Left renal pelvis (tissue), 4 donors: ENCODE results near the gene MYO1C. TPM values are rescaled to one million over a fixed set of nuclear protein-coding genes. Genes with fewer than 3 reads are reported as not detected.
"Not testable (repeated sequence)": the region's sequence is repeated elsewhere in the genome, so short reads cannot be mapped to it uniquely, and the experiment has no call there.

ENCODE experiments used
- DNase-seq, 4 donors: peaks; one replicate each; pipeline ENCODE4 v3.0.0-alpha.2; 2013; ENCODE audit warnings: low read depth in 4 of 4, low spot score in 3 of 4
- polyA plus RNA-seq, 4 donors: library from polyadenylated mRNA; unstranded; fragments of 120-200 nt; gene quantifications; one replicate each; pipeline ENCODE4 v1.2.1, GENCODE V29; 2013; ENCODE audit not compliant: insufficient read length in 4 of 4

The MYO1C gene
- polyA plus RNA-seq, 4 donors, result 67.3 to 79.2 (median 74.3) TPM

- DNase-seq, result no peak
Observed at GRCh38 chr17:1467258-1467657, 25.2 kb downstream of the MYO1C start.

DNA sequence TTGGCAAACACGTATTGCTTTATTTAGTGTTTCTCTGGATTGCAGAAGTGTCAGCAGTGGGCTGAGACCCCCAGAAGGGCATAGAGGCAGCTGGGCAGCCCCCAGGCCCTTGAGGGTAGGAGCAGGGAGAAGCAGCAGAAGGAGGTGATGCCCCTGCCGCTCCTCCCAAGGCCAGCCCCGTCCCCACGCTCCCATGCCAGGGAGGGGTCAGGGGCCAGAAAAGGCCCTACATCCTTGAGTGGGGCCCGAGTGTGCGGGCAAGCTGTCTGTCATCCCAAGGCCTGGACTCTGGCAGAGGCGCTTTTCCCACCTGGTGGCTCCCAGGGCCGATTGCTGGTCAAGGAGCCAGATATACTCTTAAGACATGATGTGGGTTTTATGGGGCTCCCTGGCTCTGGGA is 28.3 kb downstream of the MYO1C start:
- no peak for DNase-seq

- DNase-seq, result no peak
Observed at GRCh38 chr17:1462164-1463112, 30.0 kb downstream of the MYO1C start.

- DNase-seq, result no peak
Observed at GRCh38 chr17:1461198-1461944, 31.1 kb downstream of the MYO1C start.

DNA sequence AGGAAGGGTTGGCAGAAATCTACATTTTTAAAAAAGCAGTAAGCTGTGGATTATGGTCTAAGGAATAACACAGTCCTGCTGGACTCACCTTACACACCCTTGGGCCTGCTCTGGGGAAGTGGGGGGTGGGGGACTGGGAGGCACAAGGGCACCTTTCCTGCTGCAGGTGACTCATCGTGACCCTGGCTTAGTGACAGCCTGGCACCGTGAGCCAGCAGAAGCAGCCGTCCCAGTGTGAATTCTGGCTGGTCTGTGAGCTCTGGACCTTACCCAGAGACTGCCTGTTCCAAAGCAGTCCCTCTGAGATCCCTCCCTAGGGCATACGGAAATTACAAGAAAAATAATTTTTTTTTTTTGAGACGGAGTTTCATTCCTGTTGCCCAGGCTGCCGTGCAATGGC is 32.3 kb downstream of the MYO1C start:
- DNase-seq, result no peak

DNA sequence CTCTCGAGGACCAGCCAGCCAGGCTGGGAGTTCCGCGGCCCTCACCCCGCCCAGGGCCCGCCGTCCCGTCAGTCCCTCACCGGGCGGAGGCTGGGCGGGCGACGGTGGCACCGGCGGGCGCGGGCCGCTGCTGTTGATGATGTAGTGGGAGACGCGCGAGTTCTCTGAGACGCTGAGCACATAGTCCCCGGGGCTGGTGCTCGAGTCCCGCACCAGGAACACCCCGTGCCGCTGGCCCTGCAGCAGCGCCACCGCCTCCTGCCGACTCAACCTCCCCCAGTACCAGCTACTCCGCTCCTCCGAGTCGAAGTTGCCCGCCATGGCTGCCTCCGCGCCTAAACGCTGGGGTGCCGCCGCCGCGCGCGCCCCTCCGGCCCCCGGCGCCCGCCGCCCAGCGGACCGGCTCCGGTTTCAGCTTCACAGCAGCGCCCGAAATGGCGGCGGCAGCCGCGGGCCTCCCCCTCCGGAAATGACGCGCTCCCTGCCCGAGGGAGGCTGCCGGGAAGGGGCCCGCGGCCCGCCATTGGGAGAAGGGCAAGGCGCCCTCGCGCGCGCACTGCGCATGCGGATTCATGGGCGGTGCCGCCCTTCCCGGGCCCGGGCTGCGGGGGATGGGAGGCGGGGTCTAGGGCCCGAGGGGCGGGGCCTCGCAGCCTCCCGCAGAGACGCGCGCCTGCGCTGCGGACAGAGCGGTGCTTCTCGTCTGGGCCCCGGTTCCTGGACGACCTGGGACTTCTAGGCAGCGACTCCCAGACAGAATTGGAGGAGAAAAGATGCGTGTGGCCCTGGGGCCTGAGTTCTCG is 36.5 kb downstream of the MYO1C start, which contains the start of gene CRK:
Gene CRK, minus strand, starts transcription at position 436 of the 803 bp plus-strand sequence. Its CDS starts 115 bp downstream, at position 321.
- peak; percentile 92 to 95 (median 94) for DNase-seq

DNA sequence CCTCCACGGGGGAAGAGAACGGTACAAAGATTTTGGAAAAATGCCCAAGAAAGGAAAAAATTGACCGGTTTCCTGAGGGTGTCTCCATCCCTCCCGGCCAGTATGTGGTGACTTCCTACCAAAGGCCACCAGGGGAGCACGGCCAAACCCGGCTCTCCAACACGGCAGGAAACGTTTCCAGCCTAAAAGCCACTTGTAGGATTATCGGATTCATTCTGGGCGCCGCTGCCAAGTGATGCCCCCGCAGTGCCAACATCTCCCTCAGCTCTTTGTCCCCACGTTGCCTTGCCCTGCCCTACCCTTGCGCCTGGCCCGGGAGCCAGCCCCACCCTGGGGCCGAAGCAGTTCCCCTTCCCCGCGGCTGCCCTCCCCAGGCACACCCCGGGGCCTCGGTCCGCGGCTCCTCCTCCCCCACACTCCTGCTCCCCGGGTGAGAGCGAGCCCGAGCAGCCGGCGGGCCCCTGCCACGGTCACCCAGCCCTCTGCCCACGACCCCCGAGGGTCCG is 37.1 kb downstream of the MYO1C start:
- DNase-seq, result peak in 1 of 4 donors; percentile 48

GRCh38 chr17:1454541-1454940 is 37.9 kb downstream of the MYO1C start:
- DNase-seq, result no peak

DNA sequence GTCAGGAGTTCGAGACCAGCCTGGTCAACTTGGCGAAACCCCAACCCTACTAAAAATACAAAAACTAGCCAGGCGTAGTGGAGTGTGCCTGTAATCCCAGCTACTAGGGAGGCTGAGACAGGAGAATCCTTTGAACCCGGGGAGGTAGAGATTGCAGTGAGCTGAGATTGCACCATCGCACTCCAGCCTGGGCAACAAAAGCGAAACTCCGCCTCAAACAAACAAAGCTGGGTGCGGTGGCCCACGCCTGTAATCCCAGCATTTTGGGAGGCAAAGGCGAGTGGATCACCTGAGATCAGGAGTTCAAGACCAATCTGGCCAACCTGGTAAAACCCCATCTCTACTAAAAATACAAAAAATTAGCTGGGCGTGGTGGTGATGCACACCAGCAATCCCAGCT is 38.8 kb downstream of the MYO1C start:
- DNase-seq, result not testable (repeated sequence)

- DNase-seq, result no peak
Observed at GRCh38 chr17:1452836-1453235, 39.6 kb downstream of the MYO1C start.

GRCh38 chr17:1450261-1450660 is 42.2 kb downstream of the MYO1C start:
- DNase-seq, result not testable (repeated sequence)

DNA sequence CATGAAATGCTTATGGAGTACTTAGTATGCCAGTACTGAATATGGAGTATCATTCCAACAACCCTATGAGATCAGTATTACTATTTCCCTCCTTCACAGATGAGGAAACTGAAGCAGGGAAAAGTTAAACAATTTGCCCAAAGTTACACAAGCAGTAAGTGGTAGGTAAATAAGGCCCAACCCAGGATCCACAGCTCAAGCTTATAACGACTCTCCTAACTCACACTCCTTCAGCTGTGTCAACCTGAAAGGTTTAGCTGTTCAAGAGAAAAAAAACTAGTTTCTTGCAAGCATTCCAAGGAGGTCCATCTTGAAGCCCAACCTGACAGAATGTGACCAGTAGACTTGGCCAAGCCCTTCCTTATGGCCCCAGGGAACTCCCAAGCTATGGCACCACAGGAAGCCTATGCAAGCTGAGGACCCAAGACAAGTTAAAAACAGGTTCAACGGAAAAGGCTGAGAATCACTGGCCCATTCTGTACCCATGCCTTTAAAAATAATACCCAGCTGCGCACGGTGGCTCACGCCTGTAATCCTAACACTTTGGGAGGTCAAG is 43.0 kb downstream of the MYO1C start:
- DNase-seq, result no peak

- DNase-seq, result no peak
Observed at GRCh38 chr17:1447052-1447451, 45.4 kb downstream of the MYO1C start.

DNA sequence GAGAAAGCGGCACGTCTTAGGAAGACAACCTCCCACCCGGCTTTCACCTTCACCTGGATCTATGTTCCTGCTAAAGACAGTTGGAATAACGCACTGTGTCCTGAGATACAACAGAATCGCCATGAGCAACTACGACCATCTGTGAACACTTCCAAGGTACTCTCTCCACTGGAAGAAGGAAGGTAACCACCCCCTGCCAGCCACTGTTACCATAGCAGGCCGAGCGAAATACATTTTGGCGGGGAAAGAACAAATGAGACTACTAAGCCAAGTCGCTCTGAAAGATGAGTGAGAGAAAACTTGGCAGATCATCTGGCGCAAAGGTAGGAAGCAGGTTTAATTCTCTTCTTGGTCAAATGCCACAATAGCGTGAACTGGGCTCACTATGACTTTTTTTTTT is 46.3 kb downstream of the MYO1C start:
- no peak for DNase-seq

- not testable (repeated sequence) for DNase-seq
Observed at GRCh38 chr17:1445695-1446094, 46.8 kb downstream of the MYO1C start.

DNA sequence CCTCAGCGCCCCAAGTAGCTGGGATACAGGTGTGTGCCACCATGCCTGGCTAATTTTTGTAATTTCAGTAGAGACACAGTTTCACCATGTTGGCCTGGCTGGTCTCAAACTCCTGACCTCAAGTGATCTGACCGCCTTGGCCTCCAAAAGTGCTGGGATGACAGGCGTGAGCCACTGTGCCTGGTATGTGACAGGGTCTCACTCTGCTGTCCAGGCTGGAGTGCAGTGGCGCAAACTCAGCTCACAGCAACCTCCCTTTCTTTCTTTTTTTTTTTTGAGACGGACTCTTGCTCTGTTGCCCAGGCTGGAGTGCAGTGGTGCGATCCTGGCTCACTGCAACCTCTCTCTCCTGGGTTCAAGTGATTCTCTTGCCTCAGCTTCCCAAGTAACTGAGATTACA is 49.8 kb downstream of the MYO1C start:
- not testable (repeated sequence) for DNase-seq

GRCh38 chr17:1442187-1442586 is 50.3 kb downstream of the MYO1C start:
- no peak for DNase-seq

DNA sequence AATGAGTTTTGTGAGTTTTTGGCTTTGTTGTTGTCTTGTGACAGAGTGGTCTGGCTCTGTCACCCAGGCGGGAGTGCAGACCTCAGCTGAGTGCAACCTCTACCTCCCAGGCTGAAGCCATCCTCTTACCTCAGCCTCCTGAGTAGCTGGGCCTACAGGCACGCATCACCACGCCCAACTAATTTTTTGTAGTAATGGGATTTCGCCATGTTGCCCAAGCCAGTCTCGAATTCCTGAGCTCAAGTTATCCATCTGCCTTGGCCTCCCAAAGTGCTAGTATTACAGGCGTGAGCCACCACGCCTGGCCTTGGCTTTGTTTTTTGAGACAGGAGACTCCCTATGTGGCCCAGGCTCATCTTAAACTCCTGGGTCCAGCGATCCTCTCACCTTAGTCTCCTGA is 51.6 kb downstream of the MYO1C start:
- no peak for DNase-seq

- DNase-seq, result no peak
Observed at GRCh38 chr17:1438593-1439083, 53.8 kb downstream of the MYO1C start.

GRCh38 chr17:1435326-1435725 is 57.2 kb downstream of the MYO1C start:
- no peak for DNase-seq
